A549 (cell line): Measurements from ENCODE around the gene LRRC72. TPM values are rescaled to one million over a fixed set of nuclear protein-coding genes. Genes with fewer than 3 reads are reported as not detected.
A peak's percentile ranks its signal among the peaks of the same experiment; 100 is the strongest.

Experiments used
- ATAC-seq, 2 experiments: fragments of 200-7000 bp in 1 of 2; fragments of >200 bp in 1 of 2; cut with Nextera tagmentation in 1 of 2; cut with Tn5 transposase in 1 of 2; 3 replicates each; pipeline versions ENCODE4 v1.8.0 to v1.9.1; 2018 to 2020; ENCODE audit warnings: mild to moderate bottlenecking in 1 of 2, moderate library complexity in 1 of 2
- CTCF ChIA-PET: fragments of 300-600 bp; sonication (Branson Sonifier 250); formaldehyde crosslinking; extraction: SDS; loops from one replicate; lab custom pipeline; 2021; ENCODE audit warnings: antibody characterized with exemption, inconsistent platforms; lab: Yijun Ruan, JAX
- POLR2A ChIA-PET: fragments of 350-600 bp; formaldehyde crosslinking; extraction: SDS; loops from one replicate; lab custom pipeline; 2021; ENCODE audit warnings: antibody characterized with exemption, inconsistent platforms; lab: Yijun Ruan, JAX
- DNase-seq, 2 experiments: peaks; one replicate each; pipeline versions ENCODE4 v3.0.0 to v3.0.0-alpha.2; 2011 to 2016; ENCODE audit warnings: low read depth in 1 of 2, low spot score in 1 of 2
- FAIRE-seq: peaks from 2 replicates; lab custom pipeline; 2011; peaks lifted over from hg19 to GRCh38; lab: Jason Lieb, UNC
- H3K27ac ChIP-seq, 2 experiments: fragments of >200 bp; sonication (Bioruptor Twin); formaldehyde crosslinking; 3 replicates each; pipeline ENCODE4 v1.5.1; 2016 to 2017
- H3K4me1 ChIP-seq: fragments of >200 bp; sonication (Bioruptor Twin); formaldehyde crosslinking; 3 replicates; pipeline ENCODE4 v1.6.1; 2016
- H3K4me2 ChIP-seq: fragments of >200 bp; sonication (Bioruptor Twin); formaldehyde crosslinking; 3 replicates; pipeline ENCODE4 v1.6.1; 2016
- H3K4me3 ChIP-seq: fragments of >200 bp; sonication (Bioruptor Twin); formaldehyde crosslinking; 3 replicates; pipeline ENCODE4 v1.5.1; 2016
- H3K9me3 ChIP-seq: fragments of >200 bp; sonication (Bioruptor Twin); formaldehyde crosslinking; 3 replicates; pipeline ENCODE4 v1.6.1; 2016
- BHLHE40 ChIP-seq: IDR thresholded peaks from 2 replicates; pipeline ENCODE4 v1.6.1; 2012; ENCODE audit warnings: low read depth, low read length, inconsistent platforms
- CBX2 ChIP-seq: fragments of 200-600 bp; sonication (generic); IDR thresholded peaks from 2 replicates; pipeline ENCODE4 v1.6.1; 2016; ENCODE audit warnings: low read depth, mild to moderate bottlenecking, borderline replicate concordance
- CHD2 ChIP-seq: fragments of 150-350 bp; IDR thresholded peaks from 2 replicates; pipeline ENCODE4 v1.6.1; 2014; ENCODE audit warnings: low read length; ENCODE audit not compliant: partially characterized antibody
- CTCF ChIP-seq: fragments of >200 bp; sonication (Bioruptor Twin); formaldehyde crosslinking; IDR thresholded peaks from 3 replicates; pipeline ENCODE4 v1.5.1; 2016
- EHMT2 ChIP-seq: fragments of 200-600 bp; sonication (generic); IDR thresholded peaks from 2 replicates; pipeline ENCODE4 v1.6.1; 2016; ENCODE audit warnings: antibody characterized with exemption, low read depth, mild to moderate bottlenecking, moderate library complexity
- ELK1 ChIP-seq: fragments of 150-350 bp; IDR thresholded peaks from 2 replicates; pipeline ENCODE4 v1.6.1; 2014; ENCODE audit warnings: low read depth, mild to moderate bottlenecking, low read length
- FOSB ChIP-seq: fragments of 250-450 bp; sonication (Bioruptor Pico); IDR thresholded peaks from 2 replicates; pipeline ENCODE4 v1.5.0; 2020; ENCODE audit warnings: mild to moderate bottlenecking, moderate library complexity
- HDAC2 ChIP-seq: fragments of 200-600 bp; sonication (generic); IDR thresholded peaks from 2 replicates; pipeline ENCODE4 v1.6.1; 2016
- HES2 ChIP-seq: fragments of >200 bp; sonication (Bioruptor Twin); formaldehyde crosslinking; IDR thresholded peaks from 2 replicates; pipeline ENCODE4 v1.6.1; 2016
- HEYL ChIP-seq: fragments of 250-450 bp; sonication (Bioruptor Pico); IDR thresholded peaks from 2 replicates; pipeline ENCODE4 v1.8.0; 2021; ENCODE audit warnings: mild to moderate bottlenecking, moderate library complexity
- HMGXB4 ChIP-seq: fragments of 250-450 bp; sonication (Bioruptor Pico); IDR thresholded peaks from 2 replicates; pipeline ENCODE4 v1.5.0; 2021; ENCODE audit warnings: mild to moderate bottlenecking, moderate library complexity, borderline replicate concordance
- HOXA7 ChIP-seq: fragments of 250-450 bp; sonication (Bioruptor Pico); IDR thresholded peaks from 2 replicates; pipeline ENCODE4 v1.5.0; 2020; ENCODE audit warnings: mild to moderate bottlenecking, moderate library complexity
- JUN ChIP-seq, 2 experiments: fragments of >200 bp; sonication (Bioruptor Twin); formaldehyde crosslinking; IDR thresholded peaks; 2 replicates in 1 of 2; 3 replicates in 1 of 2; pipeline ENCODE4 v1.6.1; 2016 to 2017
- JUNB ChIP-seq: fragments of >200 bp; sonication (Bioruptor Twin); formaldehyde crosslinking; IDR thresholded peaks from 2 replicates; pipeline ENCODE4 v1.6.1; 2016
- MAFK ChIP-seq: fragments of 450-650 bp; IDR thresholded peaks from 2 replicates; pipeline ENCODE4 v1.6.1; 2014; ENCODE audit not compliant: partially characterized antibody
- MAX ChIP-seq: IDR thresholded peaks from 2 replicates; pipeline ENCODE4 v1.6.1; 2012
- MAZ ChIP-seq: fragments of 150-350 bp; IDR thresholded peaks from 2 replicates; pipeline ENCODE4 v1.6.1; 2014; ENCODE audit warnings: antibody characterized with exemption, low read depth, low read length, borderline replicate concordance
- MYC ChIP-seq: IDR thresholded peaks from 2 replicates; pipeline ENCODE4 v1.6.1; 2012; ENCODE audit warnings: mild to moderate bottlenecking, inconsistent platforms, low read length, improper control_type of control experiment, borderline replicate concordance
- NFE2L2 ChIP-seq: fragments of 150-350 bp; conservative IDR thresholded peaks from 2 replicates; pipeline ENCODE4 v1.6.1; 2014; ENCODE audit warnings: low read length
- NR3C1 ChIP-seq: fragments of >200 bp; sonication (Bioruptor Twin); formaldehyde crosslinking; IDR thresholded peaks from 3 replicates; pipeline ENCODE4 v1.6.1; 2017
- POLR2A ChIP-seq: IDR thresholded peaks from 2 replicates; pipeline ENCODE4 v1.6.1; 2012; ENCODE audit warnings: mild to moderate bottlenecking, low read length
- POLR2AphosphoS2 ChIP-seq: conservative IDR thresholded peaks from 2 replicates; pipeline ENCODE4 v1.6.1; 2012; ENCODE audit warnings: low read length, improper control_type of control experiment, inconsistent platforms
- RCOR1 ChIP-seq: fragments of 150-350 bp; IDR thresholded peaks from 2 replicates; pipeline ENCODE4 v1.6.1; 2014; ENCODE audit warnings: antibody characterized with exemption, low read length, low read depth
- RFX5 ChIP-seq: fragments of 450-650 bp; IDR thresholded peaks from 2 replicates; pipeline ENCODE4 v1.7.1; 2014; ENCODE audit warnings: antibody characterized with exemption, mild to moderate bottlenecking, moderate library complexity
- RNF2 ChIP-seq: fragments of 200-600 bp; sonication (generic); IDR thresholded peaks from 2 replicates; pipeline ENCODE4 v1.6.1; 2016; ENCODE audit warnings: low read depth, mild to moderate bottlenecking, antibody characterized with exemption, moderate library complexity, borderline replicate concordance
- SREBF2 ChIP-seq: fragments of 450-650 bp; IDR thresholded peaks from 2 replicates; pipeline ENCODE4 v1.6.1; 2014; ENCODE audit warnings: mild to moderate bottlenecking, moderate library complexity
- TFCP2L1 ChIP-seq: fragments of 250-450 bp; sonication (Bioruptor Pico); IDR thresholded peaks from 2 replicates; pipeline ENCODE4 v1.5.0; 2021; ENCODE audit warnings: mild to moderate bottlenecking
- ZNF302 ChIP-seq: fragments of 250-450 bp; sonication (Bioruptor Pico); IDR thresholded peaks from 2 replicates; pipeline ENCODE4 v1.9.0; 2021; ENCODE audit warnings: inconsistent platforms, mild to moderate bottlenecking, moderate library complexity
- WGBS: methylation state at CpG from one replicate; pipeline ENCODE4 v1.1.6; 2017; ENCODE audit errors: missing lambda C conversion rate; 5-methylcytosine and 5-hydroxymethylcytosine counted together
- polyA plus RNA-seq, 4 experiments: library from polyadenylated mRNA; depleted of rRNA in 3 of 4; stranded (reverse); fragments of >200 nt; fragmentation: RNase III in 1 of 4; extraction: RNeasy Plus Mini Kit Qiagen cat#74134 plus additional on column Dnase treatment in 1 of 4; gene quantifications; 2 replicates in 3 of 4; 3 replicates in 1 of 4; pipeline ENCODE4 v1.2.3, GENCODE V29; 2011 to 2017

The LRRC72 gene
- polyA plus RNA-seq, 2 of the 4 experiments (the other 2 are of a cell fraction), result not detected

GRCh38 chr7:16599860-16600259 is 73.2 kb downstream of the LRRC72 start:
- no peak for FAIRE-seq
- ATAC-seq, result no peak
- Histone ChIP-seq H3K4me2 (no peak overlapping the region), H3K9me3 (no peaks in the 10 kb centered on the region), H3K4me1 (no peaks in the 10 kb centered on the region), H3K27ac (no peak overlapping the region), H3K4me3 (no peak overlapping the region)
- WGBS, result 83% methylated on average over 7 of the region's 7 CpGs
- no peak for DNase-seq
- CTCF ChIA-PET, result interaction anchor here (1.0 kb wide), 1 partner anchor 17 kb away, joined by 3 read pairs; no protein-coding TSS in a partner anchor
- POLR2A ChIA-PET, result no interaction called here
- TF ChIP-seq RNF2 (no peak), CBX2 (no peak), ZNF302 (CRISPR knock-in tag) (no peak), ELK1 (no peak), EHMT2 (no peak), HDAC2 (no peak), POLR2AphosphoS2 (no peak), HES2 (no peak), SREBF2 (no peak), POLR2A (no peak), CHD2 (no peak), NFE2L2 (no peak), RFX5 (no peak), JUN (IDR thresholded peaks at IDR 0.05) (no peak), HOXA7 (CRISPR knock-in tag) (no peak), MAZ (no peak), HMGXB4 (CRISPR knock-in tag) (no peak), CTCF (no peak), MAX (no peak)

GRCh38 chr7:16603633-16604032 is 77.0 kb downstream of the LRRC72 start:
- ATAC-seq (no peak), DNase-seq (no peak), FAIRE-seq (peak; percentile 39)
- Histone ChIP-seq H3K4me2 (no peak overlapping the region), H3K9me3 (no peaks in the 10 kb centered on the region), H3K4me1 (no peaks in the 10 kb centered on the region), H3K4me3 (no peak overlapping the region), H3K27ac (no peak overlapping the region)
- CTCF ChIA-PET, result no interaction called here
- POLR2A ChIA-PET, result no interaction called here
- TF ChIP-seq HEYL (CRISPR knock-in tag), result no peak
- no peak for TF ChIP-seq TFCP2L1
- no peak for TF ChIP-seq CHD2
- no peak for TF ChIP-seq NR3C1
- TF ChIP-seq BHLHE40, result no peak
- TF ChIP-seq RNF2, result no peak
- TF ChIP-seq RCOR1, result no peak
- no peak for TF ChIP-seq ELK1
- no peak for TF ChIP-seq MAFK
- no peak for TF ChIP-seq MAZ
- TF ChIP-seq FOSB (CRISPR knock-in tag), result no peak
- no peak for TF ChIP-seq MYC
- no peak for TF ChIP-seq CTCF
- TF ChIP-seq JUNB, result no peak
